DMS 273 treated with DMSO at 0.1 percent for 48 hours (cell line): ENCODE results near the gene SUCO.
"Not testable (repeated sequence)": the region's sequence is repeated elsewhere in the genome, so short reads cannot be mapped to it uniquely, and the experiment has no call there.

ENCODE experiments used
- DNase-seq: peaks from one replicate; lab custom pipeline; 2025; lab: John Stamatoyannopoulos, UW

SUCO gene

GRCh38 chr1:172612478-172612877, 79.5 kb downstream of the SUCO start:
- DNase-seq = no peak

GRCh38 chr1:172613294-172613693, 80.3 kb downstream of the SUCO start:
- DNase-seq = no peak

- DNase-seq = no peak
Observed at GRCh38 chr1:172616195-172616594, 83.2 kb downstream of the SUCO start.

- no peak for DNase-seq
Observed at GRCh38 chr1:172616636-172617035, 83.7 kb downstream of the SUCO start.

- DNase-seq = not testable (repeated sequence)
Observed at GRCh38 chr1:172620603-172621002, 87.7 kb downstream of the SUCO start.

GRCh38 chr1:172622541-172622940, 89.6 kb downstream of the SUCO start:
- no peak for DNase-seq

GRCh38 chr1:172623748-172624147, 90.8 kb downstream of the SUCO start:
- DNase-seq = no peak

GRCh38 chr1:172626845-172627244, 93.9 kb downstream of the SUCO start:
- DNase-seq = no peak

GRCh38 chr1:172627702-172628101, 94.8 kb downstream of the SUCO start:
- DNase-seq = no peak

GRCh38 chr1:172628401-172628800, 95.5 kb downstream of the SUCO start:
- no peak for DNase-seq

GRCh38 chr1:172629170-172629569, 96.2 kb downstream of the SUCO start:
- no peak for DNase-seq

GRCh38 chr1:172629638-172630037, 96.7 kb downstream of the SUCO start:
- no peak for DNase-seq

- no peak for DNase-seq
Observed at GRCh38 chr1:172630056-172630818, 97.3 kb downstream of the SUCO start.

GRCh38 chr1:172630868-172631267, 97.9 kb downstream of the SUCO start:
- DNase-seq = no peak

- no peak for DNase-seq
Observed at GRCh38 chr1:172637522-172637921, 104.6 kb downstream of the SUCO start.

- DNase-seq = no peak
Observed at GRCh38 chr1:172638249-172638648, 105.3 kb downstream of the SUCO start.

- DNase-seq = no peak
Observed at GRCh38 chr1:172638885-172639831, 106.2 kb downstream of the SUCO start.

GRCh38 chr1:172640111-172640510, 107.2 kb downstream of the SUCO start:
- DNase-seq = no peak

- no peak for DNase-seq
Observed at GRCh38 chr1:172641492-172641891, 108.5 kb downstream of the SUCO start.

GRCh38 chr1:172642970-172643369, 110.0 kb downstream of the SUCO start:
- DNase-seq = no peak

GRCh38 chr1:172646653-172647052, 113.7 kb downstream of the SUCO start:
- DNase-seq = no peak

GRCh38 chr1:172647110-172647564, 114.2 kb downstream of the SUCO start:
- no peak for DNase-seq

GRCh38 chr1:172647987-172648386, 115.0 kb downstream of the SUCO start:
- no peak for DNase-seq
